Panc1 (cell line): Measurements from ENCODE around the gene CWC22.

Source experiments
- CTCF ChIP-seq: fragments of 450-650 bp; IDR thresholded peaks from 2 replicates; pipeline ENCODE4 v1.5.1; 2017; ENCODE audit warnings: mild to moderate bottlenecking
- POLR2AphosphoS5 ChIP-seq: IDR thresholded peaks from 2 replicates; pipeline ENCODE4 v1.6.1; 2012; ENCODE audit warnings: mild to moderate bottlenecking, low read depth, low read length, moderate library complexity
- REST ChIP-seq, 2 experiments: IDR thresholded peaks; 2 replicates each; pipeline ENCODE4 v1.6.1; 2011 to 2012; ENCODE audit warnings: low read depth in 2 of 2, control low read depth in 1 of 2, low read length in 1 of 2, mild to moderate bottlenecking in 1 of 2, moderate library complexity in 1 of 2; ENCODE audit not compliant: insufficient read depth in 1 of 2
- SIN3A ChIP-seq: IDR thresholded peaks from 2 replicates; pipeline ENCODE4 v1.6.1; 2012; ENCODE audit warnings: low read depth, mild to moderate bottlenecking, low read length, moderate library complexity, borderline replicate concordance; ENCODE audit not compliant: insufficient read depth
- TCF7L2 ChIP-seq: IDR thresholded peaks from 2 replicates; pipeline ENCODE4 v1.6.1; 2011; ENCODE audit warnings: mild to moderate bottlenecking, low read depth, low read length, inconsistent platforms

GRCh38 chr2:179966778-179967394, 40.2 kb downstream of the CWC22 start:
- TF ChIP-seq CTCF (no peak), POLR2AphosphoS5 (no peak), SIN3A (no peak), REST (IDR thresholded peaks at IDR 0.05; ENCODE audit: insufficient read depth in 1 of 2, low read depth in 2 of 2, low read length in 1 of 2) (no peak), TCF7L2 (no peak)
